Gastrocnemius medialis (tissue), 4 donors: ENCODE measurements around the gene RNF224.

Experiments used
- POLR2A ChIP-seq, 2 donors: fragments of 450-650 bp; IDR thresholded peaks; one replicate each; pipeline ENCODE4 v1.6.1; 2017; ENCODE audit warnings: antibody characterized with exemption in 2 of 2, mild to moderate bottlenecking in 2 of 2, moderate library complexity in 2 of 2
- TF ChIP-seq, protein P1 (sequence below), 5 experiments: fragments of 450-650 bp in 3 of 5; fragments of 200-600 bp in 2 of 5; sonication (generic) in 2 of 5; IDR thresholded peaks in 4 of 5; conservative IDR thresholded peaks in 1 of 5; 1 replicate in 4 of 5; 2 replicates in 1 of 5; pipeline ENCODE4 v1.5.1; 2016 to 2019; ENCODE audit warnings: antibody characterized with exemption in 5 of 5, mild to moderate bottlenecking in 3 of 5, moderate library complexity in 3 of 5

DNA sequence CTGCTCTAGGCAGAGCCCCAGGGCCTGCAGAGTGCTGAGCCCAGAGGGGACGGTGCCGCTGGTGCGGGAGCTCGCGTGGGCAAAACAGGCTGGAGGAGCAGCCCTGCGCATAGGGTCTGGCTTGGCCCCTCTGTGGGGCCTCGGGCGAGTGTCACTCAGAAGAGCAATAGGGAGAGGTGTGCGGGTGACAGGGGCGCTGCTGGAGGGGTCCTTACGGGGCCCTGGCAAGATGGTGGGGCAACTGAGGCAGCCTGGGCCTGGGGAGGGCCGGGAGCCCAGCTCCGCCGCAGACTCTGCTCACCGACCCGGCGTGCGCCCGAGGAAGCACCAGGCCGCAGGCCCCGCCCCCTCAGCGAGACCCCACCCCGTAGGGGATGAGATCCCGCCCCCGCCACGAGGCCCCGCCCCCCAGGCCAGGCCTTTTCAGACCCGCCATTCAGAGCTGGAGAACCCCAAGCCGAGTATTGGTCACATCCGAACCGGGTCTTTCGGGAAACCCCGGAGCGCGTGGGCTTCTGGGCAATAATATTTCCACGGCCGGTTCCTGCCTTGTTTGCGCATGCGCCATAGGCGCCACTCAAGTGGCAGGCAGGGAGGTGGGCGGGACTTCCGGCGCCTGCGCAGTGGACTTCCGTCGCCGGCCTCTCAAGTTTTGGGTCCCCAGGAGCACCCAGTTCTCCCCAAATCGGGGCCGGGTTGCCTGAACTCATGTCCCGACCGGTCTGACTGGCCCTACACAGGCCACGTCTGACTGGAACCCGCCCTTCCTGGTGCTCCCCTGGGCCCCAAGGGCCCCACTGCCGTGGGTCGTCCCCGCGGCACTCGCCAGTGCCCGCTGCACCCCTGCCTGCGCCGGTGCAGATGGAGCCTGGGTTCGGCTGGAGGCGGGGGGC, 4.0 kb upstream of the RNF224 start:
- peak; percentile 61 for TF ChIP-seq POLR2A (IDR thresholded peaks at IDR 0.05)
- TF ChIP-seq, protein P1, sequence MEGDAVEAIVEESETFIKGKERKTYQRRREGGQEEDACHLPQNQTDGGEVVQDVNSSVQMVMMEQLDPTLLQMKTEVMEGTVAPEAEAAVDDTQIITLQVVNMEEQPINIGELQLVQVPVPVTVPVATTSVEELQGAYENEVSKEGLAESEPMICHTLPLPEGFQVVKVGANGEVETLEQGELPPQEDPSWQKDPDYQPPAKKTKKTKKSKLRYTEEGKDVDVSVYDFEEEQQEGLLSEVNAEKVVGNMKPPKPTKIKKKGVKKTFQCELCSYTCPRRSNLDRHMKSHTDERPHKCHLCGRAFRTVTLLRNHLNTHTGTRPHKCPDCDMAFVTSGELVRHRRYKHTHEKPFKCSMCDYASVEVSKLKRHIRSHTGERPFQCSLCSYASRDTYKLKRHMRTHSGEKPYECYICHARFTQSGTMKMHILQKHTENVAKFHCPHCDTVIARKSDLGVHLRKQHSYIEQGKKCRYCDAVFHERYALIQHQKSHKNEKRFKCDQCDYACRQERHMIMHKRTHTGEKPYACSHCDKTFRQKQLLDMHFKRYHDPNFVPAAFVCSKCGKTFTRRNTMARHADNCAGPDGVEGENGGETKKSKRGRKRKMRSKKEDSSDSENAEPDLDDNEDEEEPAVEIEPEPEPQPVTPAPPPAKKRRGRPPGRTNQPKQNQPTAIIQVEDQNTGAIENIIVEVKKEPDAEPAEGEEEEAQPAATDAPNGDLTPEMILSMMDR (IDR thresholded peaks at IDR 0.05 in 4 of 5, conservative IDR thresholded peaks at IDR 0.05 in 1 of 5): no peak
